Urinary bladder (tissue), 4 donors: Measurements from ENCODE around the gene SORCS1. TPM values are rescaled to one million over a fixed set of nuclear protein-coding genes. Genes with fewer than 3 reads are reported as not detected.

Experiments used
- DNase-seq: peaks from one replicate; pipeline ENCODE4 v3.0.0-alpha.2; 2015; ENCODE audit errors: extremely low spot score
- H3K27ac ChIP-seq: one replicate; pipeline ENCODE4 v1.5.1; 2013; ENCODE audit warnings: low read depth, mild to moderate bottlenecking, moderate library complexity
- H3K36me3 ChIP-seq: one replicate; pipeline ENCODE4 v1.6.1; 2013; ENCODE audit warnings: mild to moderate bottlenecking, moderate library complexity; ENCODE audit not compliant: insufficient read depth
- H3K4me1 ChIP-seq: one replicate; pipeline ENCODE4 v1.6.1; 2013; ENCODE audit warnings: mild to moderate bottlenecking, moderate library complexity; ENCODE audit not compliant: insufficient read depth
- H3K4me3 ChIP-seq: one replicate; pipeline ENCODE4 v1.5.1; 2013; ENCODE audit warnings: low read depth, low read length
- WGBS: extraction: QIAGEN DNeasy Blood & Tissue Kit; methylation state at CpG from one replicate; pipeline ENCODE4 v1.1.7; 2013; 5-methylcytosine and 5-hydroxymethylcytosine counted together
- polyA plus RNA-seq: library from polyadenylated mRNA; stranded (reverse); fragments of 200-250 nt; gene quantifications from one replicate; pipeline ENCODE4 v1.2.3, GENCODE V29; 2013
- total RNA-seq: library from RNA; depleted of rRNA; stranded (reverse); fragments of >200 nt; gene quantifications from one replicate; pipeline ENCODE4 v1.2.3, GENCODE V29; 2014
- donor health status: healthy with polysubstance abuse.
- donor health status: healthy.

The SORCS1 gene
- total and polyA plus RNA-seq, 2 donors, result 9.3 to 14.8 TPM

DNA sequence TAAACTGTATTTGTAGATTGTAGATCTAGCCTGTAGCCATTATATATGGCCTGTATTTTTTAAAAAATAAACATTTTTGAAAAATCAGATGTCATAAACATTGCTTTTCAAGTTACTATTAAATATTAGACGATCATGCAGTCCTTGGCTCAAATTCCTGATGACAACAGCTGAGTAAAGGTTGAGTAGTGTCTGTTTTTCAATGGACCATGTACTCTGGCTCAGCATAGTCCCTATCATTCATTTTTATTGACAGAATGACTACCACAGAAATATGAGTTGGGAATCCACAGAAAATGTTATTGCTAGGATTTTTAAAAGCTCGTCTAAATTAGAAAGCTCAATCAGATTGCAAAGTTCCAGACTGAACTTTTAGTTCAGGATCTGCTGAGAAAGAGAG, 145.4 kb downstream of the SORCS1 start:
- no peak for DNase-seq
- WGBS, result 63% methylated on average over 2 of the region's 2 CpGs

DNA sequence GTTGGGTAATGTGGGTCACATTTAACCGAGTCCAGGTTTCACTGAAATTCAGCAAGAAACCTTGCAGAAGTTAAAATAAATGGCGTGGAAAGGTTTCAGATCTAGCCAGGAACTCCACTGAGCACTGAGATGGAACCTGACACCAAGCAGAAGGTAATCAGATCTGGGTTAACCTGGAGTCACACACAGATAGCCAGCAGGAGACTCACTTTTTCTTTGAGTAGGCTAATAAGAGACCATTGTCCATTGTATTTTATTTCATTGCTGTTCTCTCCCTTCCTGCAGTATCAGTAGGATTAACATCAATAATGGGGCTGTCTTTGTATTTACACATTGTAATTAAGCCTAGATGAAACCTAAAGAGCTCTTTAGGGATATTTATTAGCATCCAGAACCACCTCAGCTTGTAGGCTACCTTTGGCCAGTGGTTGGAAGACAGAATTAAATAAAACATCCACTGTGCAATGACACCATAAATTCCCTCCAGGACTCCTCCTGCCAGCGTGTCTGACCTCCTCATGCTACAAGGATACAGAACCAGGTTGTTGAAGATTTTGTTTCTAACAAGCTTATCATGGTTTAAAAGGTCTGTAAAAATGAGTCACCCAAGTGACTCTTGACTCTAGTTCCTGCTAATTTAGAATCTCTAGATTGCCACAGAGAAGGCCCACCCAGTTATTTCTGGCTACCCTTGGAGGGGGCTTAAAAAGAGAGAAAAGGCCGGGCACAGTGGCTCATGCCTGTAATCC, 151.1 kb downstream of the SORCS1 start:
- 79% methylated on average over 4 of the region's 4 CpGs for WGBS

More for the DNA sequence above, 145.4 kb downstream of the SORCS1 start:
- Histone ChIP-seq H3K36me3 (no peaks in the 10 kb centered on the region), H3K4me1 (no peaks in the 10 kb centered on the region), H3K4me3 (no peak overlapping the region), H3K27ac (no peak overlapping the region)

DNA sequence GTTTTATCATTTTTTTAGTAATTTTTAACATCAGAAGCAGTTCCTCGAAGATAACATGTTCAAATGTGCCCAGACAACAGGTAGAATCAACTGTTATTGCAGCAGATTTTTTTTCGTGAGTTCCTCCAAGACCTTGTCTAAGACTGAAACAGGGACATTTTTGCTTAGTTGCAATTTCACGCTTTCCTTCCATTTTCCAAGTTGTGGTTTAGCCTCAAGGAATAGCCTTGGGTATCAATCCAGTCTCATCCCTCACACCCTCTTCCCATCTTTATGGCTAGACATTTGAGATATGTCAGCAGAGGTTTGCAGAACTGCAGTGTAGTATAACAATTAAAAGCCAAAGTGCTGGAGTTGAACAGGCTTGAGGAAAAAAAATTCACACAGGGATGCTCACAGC, 152.5 kb downstream of the SORCS1 start:
- WGBS, result 92% methylated on average over 3 of the region's 3 CpGs
- no peaks in the 10 kb centered on the region for H3K36me3 ChIP-seq
- H3K4me1 ChIP-seq, result no peaks in the 10 kb centered on the region
- no peak overlapping the region for H3K4me3 ChIP-seq
- no peak for DNase-seq
- H3K27ac ChIP-seq, result no peak overlapping the region

More for the DNA sequence above, 151.1 kb downstream of the SORCS1 start:
- no peaks in the 10 kb centered on the region for H3K4me1 ChIP-seq
- H3K36me3 ChIP-seq, result no peaks in the 10 kb centered on the region
- no peak for DNase-seq
- no peak overlapping the region for H3K27ac ChIP-seq
- no peak overlapping the region for H3K4me3 ChIP-seq

DNA sequence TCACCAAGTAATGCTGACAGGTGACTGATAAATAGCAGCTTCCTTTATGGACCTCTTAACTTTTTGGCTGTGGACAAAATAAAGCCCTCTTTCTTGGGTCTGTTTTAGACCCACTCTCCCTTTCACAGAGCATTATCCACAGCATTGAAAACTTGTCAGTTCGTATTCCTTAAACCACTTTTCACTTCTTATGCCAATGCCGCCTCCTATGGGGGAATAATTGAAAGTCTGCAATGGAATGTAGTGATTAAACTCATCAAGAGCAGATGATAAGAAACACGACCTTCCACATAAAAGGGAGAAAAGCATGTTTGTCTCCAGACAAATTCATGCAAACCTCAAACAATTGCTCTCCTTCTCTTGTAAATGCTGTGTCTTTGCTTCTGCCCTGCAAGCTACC, 153.4 kb downstream of the SORCS1 start:
- H3K27ac ChIP-seq, result no peak overlapping the region
- no peak overlapping the region for H3K4me3 ChIP-seq
- H3K36me3 ChIP-seq, result no peaks in the 10 kb centered on the region
- no peak for DNase-seq
- 64% methylated on average over 3 of the region's 3 CpGs for WGBS
- no peaks in the 10 kb centered on the region for H3K4me1 ChIP-seq

DNA sequence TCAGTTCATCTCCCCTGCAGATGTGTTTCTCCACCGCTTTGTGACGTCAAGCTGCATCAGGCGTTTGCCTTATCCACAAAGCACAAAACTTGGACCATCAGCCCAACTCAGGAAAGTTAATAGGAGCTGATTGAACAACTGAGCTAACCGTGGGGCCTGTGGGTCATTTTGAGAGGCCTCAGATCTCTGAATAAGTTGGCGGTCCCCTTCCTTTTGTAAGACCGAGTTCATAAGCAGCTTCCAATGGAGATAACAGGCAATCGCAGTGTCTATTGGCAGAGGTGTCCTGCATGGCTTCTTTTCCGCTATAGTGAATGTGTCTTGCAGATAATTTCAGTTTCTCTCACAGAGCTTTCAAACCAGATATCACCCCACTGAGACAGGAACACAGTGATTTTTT, 154.0 kb downstream of the SORCS1 start:
- WGBS, result 95% methylated on average over 8 of the region's 8 CpGs
- DNase-seq, result no peak
- H3K27ac ChIP-seq, result no peak overlapping the region
- H3K4me1 ChIP-seq, result no peaks in the 10 kb centered on the region
- H3K4me3 ChIP-seq, result no peak overlapping the region
- H3K36me3 ChIP-seq, result no peaks in the 10 kb centered on the region

DNA sequence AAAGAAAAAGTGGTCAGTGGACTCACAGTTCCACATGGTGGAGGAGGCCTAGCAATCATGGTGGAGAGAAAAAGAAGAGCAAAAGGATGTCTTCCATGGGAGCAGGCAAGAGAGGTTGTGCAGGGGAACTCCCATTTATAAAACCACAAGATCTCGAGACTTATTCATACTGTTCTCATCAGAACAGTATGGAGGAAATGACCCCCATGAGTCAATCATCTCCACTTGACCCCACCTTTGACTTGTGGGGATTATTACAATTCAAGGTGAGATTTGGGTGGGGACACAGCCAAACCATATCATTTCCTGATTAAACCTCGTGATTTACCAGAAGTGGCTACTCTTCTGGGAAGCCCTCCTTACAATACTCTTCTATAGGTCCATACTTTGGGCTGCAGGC, 160.1 kb downstream of the SORCS1 start:
- Histone ChIP-seq H3K36me3 (no peaks in the 10 kb centered on the region), H3K4me3 (no peak overlapping the region), H3K27ac (no peak overlapping the region), H3K4me1 (no peaks in the 10 kb centered on the region)
- 90% methylated on average over 2 of the region's 2 CpGs for WGBS
- DNase-seq, result no peak

DNA sequence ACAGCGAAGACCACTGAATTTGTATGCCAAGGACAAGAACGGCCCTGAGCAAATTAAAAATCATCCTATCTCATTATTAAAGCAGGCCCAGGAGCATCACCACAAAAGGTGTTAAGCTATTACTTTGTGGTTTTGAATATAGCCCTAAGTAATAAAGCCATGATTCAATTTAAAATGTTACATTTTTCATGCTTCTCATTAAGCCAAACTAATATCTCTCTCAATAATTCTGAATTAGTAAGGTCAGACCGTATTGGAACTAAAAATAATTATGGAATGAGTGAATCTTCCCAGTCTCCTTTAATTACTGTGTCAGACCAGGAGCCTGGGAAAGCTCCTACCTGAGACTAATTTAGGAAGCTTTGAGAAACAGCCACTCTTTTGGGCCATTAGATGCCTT, 162.4 kb downstream of the SORCS1 start:
- 93% methylated on average over 3 of the region's 3 CpGs for WGBS
- Histone ChIP-seq H3K36me3 (no peaks in the 10 kb centered on the region), H3K4me3 (no peak overlapping the region), H3K4me1 (no peaks in the 10 kb centered on the region), H3K27ac (no peak overlapping the region)
- DNase-seq, result no peak

DNA sequence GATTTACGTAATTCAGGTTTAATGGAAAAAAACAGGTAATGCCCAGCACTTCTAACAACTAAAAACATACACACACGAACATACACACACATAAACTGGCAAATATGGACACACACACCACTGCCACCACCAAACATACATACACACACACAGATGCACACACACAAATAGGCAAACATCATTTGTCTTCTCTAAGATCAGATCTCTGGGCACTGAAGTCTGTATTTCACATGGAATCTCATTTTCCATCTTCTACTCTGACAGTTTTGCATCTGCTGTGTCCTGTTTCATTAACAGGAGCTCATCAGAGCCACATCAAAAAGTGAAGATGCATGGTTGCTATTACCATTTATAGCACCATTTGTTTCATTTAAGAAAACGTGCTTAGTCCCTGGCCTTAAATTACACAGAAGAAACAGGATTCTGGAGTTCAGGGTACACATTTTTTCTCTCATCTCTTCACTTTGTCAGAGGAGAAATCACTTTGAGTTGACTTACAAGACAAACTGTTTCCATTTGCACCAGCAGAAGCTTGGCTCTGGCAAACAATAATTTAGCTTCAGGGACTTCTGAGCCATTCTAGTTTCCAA, 165.3 kb downstream of the SORCS1 start:
- H3K4me1 ChIP-seq, result no peaks in the 10 kb centered on the region
- no peaks in the 10 kb centered on the region for H3K36me3 ChIP-seq
- 75% methylated on average over 3 of the region's 3 CpGs for WGBS
- H3K4me3 ChIP-seq, result no peak overlapping the region
- no peak overlapping the region for H3K27ac ChIP-seq
- no peak for DNase-seq

DNA sequence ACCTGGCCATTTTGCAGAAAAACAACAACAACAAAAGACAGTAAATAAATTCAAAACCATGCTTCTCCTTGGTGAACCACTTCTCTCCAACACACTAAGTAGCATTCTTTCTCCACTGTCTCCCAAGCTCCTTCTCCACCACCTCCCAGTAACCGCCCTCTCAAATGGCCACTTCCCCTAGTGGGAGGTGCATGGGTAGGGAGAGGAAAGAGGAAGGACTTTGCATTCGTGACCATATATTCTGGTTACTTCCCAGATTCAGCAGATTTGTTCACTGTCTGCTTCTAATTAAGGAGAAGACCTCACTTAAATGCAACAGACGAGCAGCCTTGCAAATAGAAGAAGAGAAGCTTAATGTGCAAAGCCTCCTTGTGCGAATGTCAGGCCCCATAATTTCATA, 166.8 kb downstream of the SORCS1 start:
- H3K4me3 ChIP-seq, result no peak overlapping the region
- WGBS, result 76% methylated on average over 4 of the region's 4 CpGs
- no peak for DNase-seq
- no peak overlapping the region for H3K27ac ChIP-seq
- no peaks in the 10 kb centered on the region for H3K4me1 ChIP-seq
- no peaks in the 10 kb centered on the region for H3K36me3 ChIP-seq

DNA sequence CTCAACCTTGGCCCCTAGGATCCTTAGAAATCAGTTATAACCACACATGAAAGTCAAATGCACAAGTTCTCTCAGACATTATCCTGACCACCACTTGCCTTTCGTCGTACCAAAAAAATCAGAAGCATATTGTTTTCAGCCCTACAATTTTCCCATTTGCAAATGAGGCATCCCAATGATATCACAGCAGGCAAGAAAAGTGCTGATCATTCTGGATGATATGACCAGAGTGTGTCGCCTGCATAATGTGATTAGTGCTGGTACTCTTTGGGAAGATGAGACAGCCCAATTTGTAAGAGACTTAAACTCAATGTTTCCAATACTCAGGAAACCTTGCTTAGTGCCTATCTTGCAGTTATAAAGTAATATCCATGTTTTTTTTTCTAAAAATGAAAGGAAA, 168.0 kb downstream of the SORCS1 start:
- no peaks in the 10 kb centered on the region for H3K4me1 ChIP-seq
- 91% methylated on average over 3 of the region's 3 CpGs for WGBS
- no peaks in the 10 kb centered on the region for H3K36me3 ChIP-seq
- DNase-seq, result no peak
- no peak overlapping the region for H3K4me3 ChIP-seq
- no peak overlapping the region for H3K27ac ChIP-seq

DNA sequence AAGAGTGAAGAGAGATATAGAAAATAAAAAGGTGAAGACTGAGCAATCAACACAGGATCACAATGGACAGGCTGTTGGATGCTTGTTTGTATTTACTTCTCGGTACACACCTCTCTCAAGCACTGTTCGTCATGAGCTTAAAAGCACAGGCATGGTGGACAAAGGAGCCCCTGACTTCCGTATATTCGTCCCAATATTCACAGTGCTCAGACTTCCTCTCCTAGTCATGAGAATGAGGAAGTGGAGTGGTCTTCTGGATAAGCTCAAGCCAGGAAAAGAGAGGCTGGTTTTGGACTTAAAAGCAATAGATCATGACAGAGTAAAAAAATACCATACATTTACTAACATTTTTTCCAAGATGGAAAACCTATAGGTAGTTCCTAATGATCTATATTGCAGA, 172.5 kb downstream of the SORCS1 start:
- 76% methylated on average over 4 of the region's 4 CpGs for WGBS
- H3K4me3 ChIP-seq, result no peak overlapping the region
- no peaks in the 10 kb centered on the region for H3K4me1 ChIP-seq
- H3K36me3 ChIP-seq, result no peaks in the 10 kb centered on the region
- H3K27ac ChIP-seq, result no peak overlapping the region
- no peak for DNase-seq

DNA sequence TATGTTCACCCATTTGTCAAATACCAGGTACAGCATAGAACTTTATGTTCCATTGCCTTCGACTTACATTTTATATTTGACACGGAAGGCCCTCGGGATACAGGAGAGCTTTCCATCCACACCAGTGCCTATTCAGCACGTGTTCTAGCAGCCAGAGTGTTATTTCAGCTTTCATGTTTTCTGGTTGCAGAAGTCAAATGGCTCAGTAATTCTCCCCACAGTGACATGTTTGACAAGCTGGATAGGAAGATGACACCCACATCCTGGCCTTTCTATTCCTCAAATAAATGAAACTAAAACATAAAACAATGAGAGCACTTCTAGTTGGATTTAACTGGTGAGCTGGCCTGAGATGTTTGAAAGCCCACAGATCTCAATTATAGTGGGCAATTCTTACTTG, 173.4 kb downstream of the SORCS1 start:
- H3K36me3 ChIP-seq, result no peaks in the 10 kb centered on the region
- WGBS, result 86% methylated on average over 4 of the region's 4 CpGs
- H3K27ac ChIP-seq, result no peak overlapping the region
- no peak for DNase-seq
- no peak overlapping the region for H3K4me3 ChIP-seq
- H3K4me1 ChIP-seq, result no peaks in the 10 kb centered on the region

DNA sequence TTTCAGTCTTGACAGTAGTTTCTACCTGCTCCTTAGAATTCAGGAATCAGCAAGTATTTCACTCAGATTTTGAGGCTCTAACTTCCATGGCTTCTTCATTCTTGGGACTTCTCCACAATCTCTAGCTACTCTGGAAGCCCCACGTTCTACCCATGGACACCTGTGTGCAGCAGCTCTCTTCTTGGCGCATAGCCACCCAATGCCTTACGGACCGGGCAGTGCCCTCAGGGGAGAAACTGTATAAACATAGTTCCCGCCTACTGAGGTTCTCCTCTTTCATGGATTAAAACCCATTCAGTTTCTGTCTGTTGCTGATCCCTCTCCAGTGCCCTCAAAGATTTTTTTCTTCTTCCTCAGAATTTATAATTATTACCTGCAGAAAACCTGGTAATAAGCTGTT, 177.1 kb downstream of the SORCS1 start:
- no peak overlapping the region for H3K4me3 ChIP-seq
- H3K36me3 ChIP-seq, result no peaks in the 10 kb centered on the region
- no peak for DNase-seq
- H3K4me1 ChIP-seq, result no peaks in the 10 kb centered on the region
- no peak overlapping the region for H3K27ac ChIP-seq
- WGBS, result 87% methylated on average over 5 of the region's 5 CpGs

DNA sequence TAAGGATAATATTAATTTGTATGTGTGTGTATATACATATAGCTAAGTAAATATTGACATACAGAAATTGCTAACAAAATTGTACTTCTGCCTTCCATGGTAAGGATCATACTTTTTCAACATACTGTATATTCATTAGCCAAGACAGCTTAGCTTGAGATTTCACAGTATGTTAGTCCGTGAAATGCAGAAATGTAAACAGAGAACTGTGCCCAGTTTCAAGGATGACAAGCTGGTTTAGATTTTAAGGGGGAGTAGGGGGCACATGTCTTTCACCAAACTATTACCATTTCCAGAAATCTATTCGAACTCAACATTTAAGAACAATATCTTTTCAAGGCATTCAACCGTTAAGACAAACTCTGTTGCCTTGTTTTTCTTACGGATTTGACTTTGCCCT, 182.2 kb downstream of the SORCS1 start:
- H3K4me1 ChIP-seq, result no peaks in the 10 kb centered on the region
- WGBS, result 49% methylated on average over 4 of the region's 4 CpGs
- no peak for DNase-seq
- no peak overlapping the region for H3K4me3 ChIP-seq
- no peaks in the 10 kb centered on the region for H3K36me3 ChIP-seq
- H3K27ac ChIP-seq, result no peak overlapping the region
